Activated naive CD8-positive, alpha-beta T cell treated with anti-CD3 and anti-CD28 coated beads, Interleukin-2, amount 10 ng/mL, durations not matched to agents 7 days and 5 days (primary cell): ENCODE measurements around the gene ZNF408. TPM values are rescaled to one million over a fixed set of nuclear protein-coding genes. Genes with fewer than 3 reads are reported as not detected.
A peak's percentile ranks its signal among the peaks of the same experiment; 100 is the strongest.
"Not testable (repeated sequence)": the region's sequence is repeated elsewhere in the genome, so short reads cannot be mapped to it uniquely, and the experiment has no call there.

Source experiments
- ATAC-seq: fragments of 150-1000 bp; cut with Tn5 transposase; one replicate; pipeline ENCODE4 v1.10.0; 2021; ENCODE audit warnings: low read depth, moderate library complexity
- POLR2A ChIA-PET: fragments of 350-600 bp; sonication (Branson Sonifier 250); formaldehyde crosslinking; loops from one replicate; lab custom pipeline; 2021; ENCODE audit warnings: antibody characterized with exemption; lab: Charles Lee
- DNase-seq: peaks from one replicate; pipeline ENCODE4 v3.0.0; 2021
- H3K27ac Mint-ChIP-seq: one replicate; pipeline ENCODE4 v1.8.0; 2022; ENCODE audit warnings: mild to moderate bottlenecking, mixed read lengths
- H3K27me3 Mint-ChIP-seq: one replicate; pipeline ENCODE4 v1.8.0; 2022; ENCODE audit warnings: mild to moderate bottlenecking, moderate library complexity, mixed read lengths
- H3K36me3 Mint-ChIP-seq: one replicate; pipeline ENCODE4 v1.8.0; 2021; ENCODE audit warnings: mild to moderate bottlenecking, mixed read lengths
- H3K4me1 Mint-ChIP-seq: one replicate; pipeline ENCODE4 v1.8.0; 2021; ENCODE audit warnings: mixed read lengths
- H3K4me3 Mint-ChIP-seq: one replicate; pipeline ENCODE4 v1.8.0; 2022; ENCODE audit warnings: mild to moderate bottlenecking, moderate library complexity, mixed read lengths
- H3K9me3 Mint-ChIP-seq: one replicate; pipeline ENCODE4 v1.8.0; 2021; ENCODE audit warnings: mixed read lengths
- total RNA-seq, 2 experiments: library from RNA; stranded (reverse); gene quantifications; one replicate each; pipeline ENCODE4 v1.2.3, GENCODE V29; 2021

ZNF408 gene
- total RNA-seq, 2 experiments from 2014 or later = 18.9 to 19.0 TPM

DNA sequence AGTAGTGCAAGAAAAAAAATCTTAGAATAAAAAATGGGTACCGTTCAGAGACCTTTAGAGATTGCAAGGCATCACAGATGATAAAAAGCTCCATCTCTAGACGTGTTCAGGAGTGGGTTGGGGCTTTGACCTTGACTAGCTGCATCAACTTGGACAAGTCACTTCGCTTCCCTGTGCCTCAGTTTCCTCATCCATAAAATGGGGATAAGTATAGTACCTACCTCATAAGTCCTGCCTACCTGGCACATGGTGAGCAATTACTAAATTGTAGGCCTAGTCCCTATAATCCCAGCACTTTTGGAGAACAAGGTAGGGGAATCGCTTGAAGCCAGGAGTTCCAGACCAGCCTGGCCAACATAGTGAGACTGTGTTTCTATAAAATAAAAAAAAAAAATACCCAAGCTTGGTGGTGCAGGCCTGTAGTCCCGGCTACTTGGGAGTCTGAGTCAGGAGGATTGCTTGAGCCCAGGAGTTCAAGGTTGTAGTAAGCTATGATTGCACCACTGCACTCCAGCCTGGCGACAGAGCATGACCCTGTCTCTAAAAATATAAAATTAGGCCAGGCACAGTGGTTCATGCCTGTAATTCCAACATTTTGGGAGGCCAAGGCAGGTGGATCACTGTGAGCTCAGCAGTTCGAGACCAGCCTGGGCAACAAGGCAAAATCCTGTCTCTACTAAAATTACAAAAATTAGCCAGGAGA is 12.2 kb downstream of the ZNF408 start:
- no peak overlapping the region for H3K27ac Mint-ChIP-seq
- DNase-seq (no peak), ATAC-seq (no peak)
- no peaks in the 10 kb centered on the region for H3K9me3 Mint-ChIP-seq
- no peaks in the 10 kb centered on the region for H3K27me3 Mint-ChIP-seq
- POLR2A ChIA-PET = no interaction called here
- no peaks in the 10 kb centered on the region for H3K36me3 Mint-ChIP-seq
- H3K4me1 Mint-ChIP-seq = no peaks in the 10 kb centered on the region
- no peak overlapping the region for H3K4me3 Mint-ChIP-seq

DNA sequence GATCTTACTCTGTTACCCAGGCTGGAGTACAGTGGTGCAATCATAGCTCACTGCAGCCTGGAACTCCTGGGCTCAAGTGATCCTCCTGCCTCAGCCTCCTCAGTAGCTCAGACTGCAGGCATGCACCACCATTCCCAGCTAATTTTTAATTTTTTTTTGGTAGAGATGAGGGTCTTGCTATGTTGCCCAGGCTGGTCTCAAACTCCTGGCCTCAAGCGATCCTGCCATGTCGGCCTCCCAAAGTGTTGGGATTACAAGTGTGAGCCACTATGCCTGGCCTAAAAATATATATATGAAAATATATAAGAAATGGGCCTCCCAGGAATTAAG is 17.0 kb downstream of the ZNF408 start:
- POLR2A ChIA-PET, H3K36me3 Mint-ChIP-seq, H3K4me3 Mint-ChIP-seq, H3K4me1 Mint-ChIP-seq, ATAC-seq, H3K9me3 Mint-ChIP-seq, H3K27ac Mint-ChIP-seq, H3K27me3 Mint-ChIP-seq, DNase-seq: not testable (repeated sequence)

DNA sequence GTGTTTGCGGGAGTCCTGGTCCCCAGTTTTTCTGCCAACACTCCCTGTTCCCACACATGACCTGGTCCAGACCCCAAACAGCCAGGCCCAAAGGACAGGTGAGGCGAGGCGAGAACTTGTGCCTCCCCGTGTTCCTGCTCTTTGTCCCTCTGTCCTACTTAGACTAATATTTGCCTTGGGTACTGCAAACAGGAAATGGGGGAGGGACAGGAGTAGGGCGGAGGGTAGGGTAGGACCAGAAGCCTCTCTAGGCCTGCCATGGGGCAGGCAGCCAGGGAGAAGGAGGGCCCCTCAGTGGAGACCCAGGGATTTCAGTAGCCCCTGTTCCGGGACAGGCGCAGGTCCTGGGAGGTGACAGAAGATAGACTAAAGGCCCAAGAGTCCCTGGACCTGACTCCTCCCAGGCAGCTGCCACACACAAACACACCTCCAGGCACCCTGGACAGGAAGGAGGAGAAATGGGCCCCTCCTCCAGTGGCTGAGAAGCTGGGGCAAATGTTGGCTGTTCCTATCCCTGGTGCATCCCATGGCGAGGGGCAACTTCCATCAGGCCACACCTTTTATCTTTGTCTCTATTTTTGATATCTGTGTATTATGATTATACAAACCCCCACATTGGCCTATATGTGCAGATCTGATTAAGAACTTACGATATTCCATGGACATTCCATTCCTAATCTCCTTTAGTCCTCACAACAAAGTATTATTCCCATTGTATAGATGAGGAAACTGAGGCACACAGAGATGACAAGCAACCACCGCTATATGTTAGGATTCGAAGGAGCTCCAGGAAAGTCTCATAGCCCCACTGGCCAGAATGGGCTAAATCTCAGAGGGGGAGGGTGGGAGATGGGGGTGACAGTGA is 17.6 kb downstream of the ZNF408 start:
- Mint-ChIP-seq H3K4me3 (no peak overlapping the region), H3K36me3 (no peaks in the 10 kb centered on the region), H3K9me3 (peaks cover 1% of the 10 kb centered on the region), H3K27me3 (no peaks in the 10 kb centered on the region), H3K4me1 (peaks cover 7% of the 10 kb centered on the region), H3K27ac (peak overlapping the region; percentile 15)
- ATAC-seq (peak; percentile 65), DNase-seq (no peak)
- POLR2A ChIA-PET = interaction anchor here (0.6 kb wide), 1 partner anchor 10 kb away, joined by 3 read pairs; no protein-coding TSS in a partner anchor

DNA sequence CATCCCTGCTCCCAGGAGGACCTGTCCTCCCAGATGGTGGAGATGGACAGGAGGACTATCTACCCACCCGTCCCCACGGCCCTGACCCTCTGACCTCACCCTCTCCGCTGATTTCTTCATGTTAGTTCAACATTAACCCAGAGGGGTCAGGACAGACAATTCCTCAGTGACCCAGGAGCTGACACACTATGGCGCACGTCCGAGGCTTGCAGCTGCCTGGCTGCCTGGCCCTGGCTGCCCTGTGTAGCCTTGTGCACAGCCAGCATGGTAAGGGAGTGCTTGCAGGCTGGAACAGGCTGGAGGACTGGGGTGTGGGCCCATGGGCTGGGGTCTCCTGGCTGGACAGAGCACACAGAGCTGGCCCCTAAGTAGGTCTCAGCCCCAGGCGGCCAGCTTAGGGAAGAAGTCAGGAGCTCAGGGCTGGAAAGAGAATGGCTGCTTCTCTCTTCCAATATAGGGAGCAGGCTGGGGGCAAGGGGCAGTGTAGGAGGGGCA is 18.3 kb downstream of the ZNF408 start, which contains the start of gene F2:
F2 (plus strand) TSS at position 166 of the 495 bp plus-strand sequence; CDS start at position 189, 23 bp downstream.
- Mint-ChIP-seq H3K4me1 (peaks cover 7% of the 10 kb centered on the region), H3K27me3 (no peaks in the 10 kb centered on the region), H3K36me3 (no peaks in the 10 kb centered on the region), H3K9me3 (peaks cover 1% of the 10 kb centered on the region), H3K27ac (peak within 1 kb of the TSS; percentile 15), H3K4me3 (no peak within 1 kb of the TSS)
- no peak for DNase-seq
- ATAC-seq = no peak
- POLR2A ChIA-PET = interaction anchor here (0.6 kb wide), 1 partner anchor 11 kb away, joined by 3 read pairs; no protein-coding TSS in a partner anchor

DNA sequence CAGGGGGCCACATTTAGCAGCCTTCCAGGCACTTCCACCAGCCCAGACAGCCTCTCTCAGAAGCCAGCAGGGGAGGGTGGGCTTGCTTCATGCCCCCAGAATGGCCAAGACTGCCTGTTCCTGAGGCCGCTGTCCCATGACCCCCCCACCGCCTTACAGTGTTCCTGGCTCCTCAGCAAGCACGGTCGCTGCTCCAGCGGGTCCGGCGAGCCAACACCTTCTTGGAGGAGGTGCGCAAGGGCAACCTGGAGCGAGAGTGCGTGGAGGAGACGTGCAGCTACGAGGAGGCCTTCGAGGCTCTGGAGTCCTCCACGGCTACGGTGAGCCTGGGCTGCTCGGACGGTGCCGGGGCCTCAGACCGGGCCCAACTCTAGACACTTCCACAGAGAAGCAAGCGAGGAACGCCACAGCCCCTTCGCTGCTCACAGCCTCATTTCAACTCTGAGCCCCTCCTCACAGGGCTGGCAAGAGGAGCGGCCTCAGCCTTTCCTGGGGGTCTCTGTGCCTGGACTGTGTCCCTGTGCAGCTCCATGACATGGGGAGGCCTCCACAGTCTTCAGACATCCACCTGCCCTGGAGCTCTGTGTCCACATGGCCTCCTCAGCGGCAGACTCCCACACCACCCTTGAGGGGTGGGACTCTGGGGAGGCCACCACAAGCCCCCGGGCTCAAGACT is 18.9 kb downstream of the ZNF408 start:
- peaks cover 7% of the 10 kb centered on the region for H3K4me1 Mint-ChIP-seq

DNA sequence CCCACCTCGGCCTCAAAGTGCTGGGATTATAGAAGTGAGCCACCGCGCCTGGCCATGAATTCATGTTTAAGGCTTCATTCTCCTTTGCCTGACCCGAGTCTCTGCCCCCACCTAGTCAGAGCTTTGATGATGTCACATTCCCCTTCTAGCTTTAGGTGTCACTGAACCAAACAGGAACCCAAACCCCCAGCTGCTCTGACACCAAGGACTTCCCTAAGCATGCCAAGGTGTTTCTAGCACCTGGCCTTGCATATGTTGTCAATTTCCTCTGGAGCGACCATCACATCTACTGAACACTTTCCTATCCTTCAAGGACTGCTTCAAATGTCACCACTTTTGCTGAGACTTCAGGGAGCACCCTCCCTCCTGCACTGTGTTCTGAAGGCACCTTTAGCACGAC is 20.5 kb downstream of the ZNF408 start:
- Mint-ChIP-seq H3K27me3 (no peaks in the 10 kb centered on the region), H3K27ac (no peak overlapping the region), H3K4me1 (peaks cover 7% of the 10 kb centered on the region), H3K36me3 (no peaks in the 10 kb centered on the region), H3K4me3 (no peak overlapping the region), H3K9me3 (peaks cover 1% of the 10 kb centered on the region)
- no peak for DNase-seq
- ATAC-seq = no peak
- POLR2A ChIA-PET = no interaction called here

More for the DNA sequence above, 18.9 kb downstream of the ZNF408 start:
- Mint-ChIP-seq H3K9me3 (peaks cover 1% of the 10 kb centered on the region), H3K27me3 (no peaks in the 10 kb centered on the region), H3K27ac (no peak overlapping the region), H3K36me3 (no peaks in the 10 kb centered on the region), H3K4me3 (no peak overlapping the region)
- no peak for ATAC-seq
- POLR2A ChIA-PET = no interaction called here
- no peak for DNase-seq

DNA sequence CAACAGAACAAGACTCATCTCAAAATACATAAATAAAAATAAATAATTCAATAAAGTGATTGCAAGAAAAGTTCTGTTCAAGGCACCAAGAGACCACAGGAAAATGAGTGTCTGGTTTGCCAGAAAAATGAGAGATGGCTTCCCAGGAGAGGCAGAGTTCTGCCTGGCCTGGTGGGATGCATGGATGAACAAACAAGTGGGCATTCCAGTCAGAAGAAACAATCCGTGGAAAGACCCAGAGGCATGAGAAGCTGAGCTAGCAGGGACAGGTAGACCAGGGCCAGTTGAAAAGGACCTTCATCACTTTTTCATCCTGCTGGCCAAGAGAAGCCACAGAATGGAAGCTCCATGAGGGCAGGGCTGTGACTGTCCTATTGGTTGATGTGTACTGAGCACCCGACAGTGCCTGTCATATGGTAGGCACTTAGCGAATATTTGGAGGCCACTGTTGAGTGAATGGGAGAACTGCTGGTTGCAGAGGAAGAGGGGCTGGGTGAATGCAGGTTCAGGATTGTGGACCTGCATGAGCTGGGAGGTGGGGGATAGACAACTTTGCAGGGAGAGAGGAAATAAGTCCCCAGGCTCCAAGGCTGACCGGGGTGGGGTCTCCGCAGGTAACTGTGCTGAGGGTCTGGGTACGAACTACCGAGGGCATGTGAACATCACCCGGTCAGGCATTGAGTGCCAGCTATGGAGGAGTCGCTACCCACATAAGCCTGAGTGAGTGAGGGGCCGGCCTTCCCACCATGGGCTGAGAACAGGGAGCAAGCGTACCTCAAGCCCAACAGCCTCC is 21.9 kb downstream of the ZNF408 start:
- POLR2A ChIA-PET = no interaction called here
- H3K4me3 Mint-ChIP-seq = no peak overlapping the region
- DNase-seq (no peak), ATAC-seq (no peak)
- no peaks in the 10 kb centered on the region for H3K27me3 Mint-ChIP-seq
- H3K4me1 Mint-ChIP-seq = peaks cover 7% of the 10 kb centered on the region
- no peaks in the 10 kb centered on the region for H3K36me3 Mint-ChIP-seq
- H3K9me3 Mint-ChIP-seq = peaks cover 1% of the 10 kb centered on the region
- no peak overlapping the region for H3K27ac Mint-ChIP-seq

DNA sequence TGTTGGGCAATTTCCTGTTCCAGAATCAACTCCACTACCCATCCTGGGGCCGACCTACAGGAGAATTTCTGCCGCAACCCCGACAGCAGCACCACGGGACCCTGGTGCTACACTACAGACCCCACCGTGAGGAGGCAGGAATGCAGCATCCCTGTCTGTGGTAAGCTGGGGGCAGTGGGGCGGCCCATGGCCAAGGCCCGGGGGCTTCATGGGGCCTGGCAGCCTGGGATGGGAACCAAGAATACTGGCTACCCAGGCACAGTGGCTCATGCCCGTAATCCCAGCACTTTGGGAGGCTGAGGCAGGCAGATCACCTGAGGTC is 22.5 kb downstream of the ZNF408 start:
- peaks cover 4% of the 10 kb centered on the region for H3K4me1 Mint-ChIP-seq
- POLR2A ChIA-PET = no interaction called here
- no peaks in the 10 kb centered on the region for H3K36me3 Mint-ChIP-seq
- H3K27ac Mint-ChIP-seq = no peak overlapping the region
- H3K27me3 Mint-ChIP-seq = no peaks in the 10 kb centered on the region
- ATAC-seq = no peak
- no peak overlapping the region for H3K4me3 Mint-ChIP-seq
- peaks cover 1% of the 10 kb centered on the region for H3K9me3 Mint-ChIP-seq
- DNase-seq = no peak

DNA sequence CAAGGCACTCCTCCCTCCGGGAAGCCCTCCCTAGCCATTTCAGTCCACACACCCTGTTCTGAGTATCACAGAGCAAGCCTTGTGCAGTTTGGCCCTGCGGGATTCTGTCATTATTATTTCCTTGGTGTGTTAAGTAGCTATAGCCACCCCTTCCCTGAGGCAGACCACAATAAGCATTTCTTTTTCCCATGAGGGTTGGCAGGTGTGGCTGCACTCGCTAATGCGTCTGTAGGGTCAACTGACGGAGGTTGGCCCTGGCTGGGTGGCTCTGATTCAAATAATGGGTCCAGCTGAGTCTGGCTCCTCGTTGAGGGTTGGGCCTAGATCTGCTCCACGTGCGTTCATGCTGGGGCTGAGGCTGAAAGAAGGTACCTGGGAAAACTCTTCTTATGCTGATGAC is 23.3 kb downstream of the ZNF408 start:
- H3K27me3 Mint-ChIP-seq = no peaks in the 10 kb centered on the region
- DNase-seq = no peak
- no peaks in the 10 kb centered on the region for H3K36me3 Mint-ChIP-seq
- peaks cover 1% of the 10 kb centered on the region for H3K9me3 Mint-ChIP-seq
- no peak overlapping the region for H3K27ac Mint-ChIP-seq
- H3K4me3 Mint-ChIP-seq = no peak overlapping the region
- ATAC-seq = no peak
- H3K4me1 Mint-ChIP-seq = no peaks in the 10 kb centered on the region
- POLR2A ChIA-PET = no interaction called here

DNA sequence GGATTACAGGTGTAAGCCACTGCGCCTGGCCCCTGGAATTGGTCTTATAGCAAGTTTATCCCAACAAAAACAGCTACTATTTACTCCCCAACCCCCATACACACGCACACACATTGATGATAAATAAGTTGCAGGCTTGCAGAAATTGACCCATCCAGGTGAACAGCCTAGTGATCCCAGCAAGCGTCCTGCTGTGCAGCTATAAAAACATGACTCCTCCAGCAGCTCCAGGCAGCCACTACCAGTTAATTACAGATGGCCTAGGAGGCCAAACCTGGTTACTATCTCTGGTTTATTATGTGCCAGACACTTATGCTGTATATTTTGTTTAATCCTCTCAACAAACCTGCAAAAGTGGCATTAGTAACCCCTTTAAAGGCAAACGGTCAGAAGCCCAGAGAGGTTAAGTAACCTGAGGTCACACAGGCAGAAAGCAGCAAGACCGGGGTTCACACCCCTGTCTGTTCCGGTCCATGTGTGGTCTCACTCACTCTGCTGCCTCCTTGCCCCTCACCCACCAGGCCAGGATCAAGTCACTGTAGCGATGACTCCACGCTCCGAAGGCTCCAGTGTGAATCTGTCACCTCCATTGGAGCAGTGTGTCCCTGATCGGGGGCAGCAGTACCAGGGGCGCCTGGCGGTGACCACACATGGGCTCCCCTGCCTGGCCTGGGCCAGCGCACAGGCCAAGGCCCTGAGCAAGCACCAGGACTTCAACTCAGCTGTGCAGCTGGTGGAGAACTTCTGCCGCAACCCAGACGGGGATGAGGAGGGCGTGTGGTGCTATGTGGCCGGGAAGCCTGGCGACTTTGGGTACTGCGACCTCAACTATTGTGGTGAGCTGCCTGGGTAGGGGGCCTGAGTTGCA is 24.7 kb downstream of the ZNF408 start:
- DNase-seq (no peak), ATAC-seq (no peak)
- POLR2A ChIA-PET = no interaction called here
- no peaks in the 10 kb centered on the region for H3K27me3 Mint-ChIP-seq
- H3K27ac Mint-ChIP-seq = no peak overlapping the region
- no peaks in the 10 kb centered on the region for H3K36me3 Mint-ChIP-seq
- H3K4me3 Mint-ChIP-seq = no peak overlapping the region
- no peaks in the 10 kb centered on the region for H3K4me1 Mint-ChIP-seq
- peaks cover 1% of the 10 kb centered on the region for H3K9me3 Mint-ChIP-seq

DNA sequence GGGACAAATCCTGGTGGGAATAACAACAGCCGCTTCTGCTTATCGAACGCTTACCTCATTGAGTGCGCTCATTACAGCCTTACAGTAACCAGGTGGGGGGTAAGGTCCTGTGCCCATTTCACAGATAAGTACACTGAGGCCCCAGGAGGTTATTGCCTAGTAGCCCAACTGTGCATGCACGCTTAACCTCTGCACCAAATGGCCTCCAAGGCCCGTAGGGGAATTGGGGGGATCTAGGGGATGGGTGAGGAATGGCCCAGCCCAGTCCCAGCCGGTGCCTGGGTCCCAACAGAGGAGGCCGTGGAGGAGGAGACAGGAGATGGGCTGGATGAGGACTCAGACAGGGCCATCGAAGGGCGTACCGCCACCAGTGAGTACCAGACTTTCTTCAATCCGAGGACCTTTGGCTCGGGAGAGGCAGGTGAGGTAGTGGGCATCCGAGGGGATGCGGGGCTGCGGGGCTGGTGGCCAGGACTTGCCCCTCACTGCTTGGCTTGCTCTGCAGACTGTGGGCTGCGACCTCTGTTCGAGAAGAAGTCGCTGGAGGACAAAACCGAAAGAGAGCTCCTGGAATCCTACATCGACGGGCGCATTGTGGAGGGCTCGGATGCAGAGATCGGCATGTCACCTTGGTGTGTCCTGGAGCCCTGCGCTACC is 25.5 kb downstream of the ZNF408 start:
- Mint-ChIP-seq H3K27me3 (no peaks in the 10 kb centered on the region), H3K4me1 (no peaks in the 10 kb centered on the region), H3K9me3 (peaks cover 1% of the 10 kb centered on the region), H3K36me3 (no peaks in the 10 kb centered on the region), H3K27ac (no peak overlapping the region), H3K4me3 (no peak overlapping the region)
- ATAC-seq (no peak), DNase-seq (no peak)
- POLR2A ChIA-PET = no interaction called here
